Fibroblast of skin of right biceps (primary cell): Measurements from ENCODE around the gene MLST8.

ENCODE experiments used
- DNase-seq: peaks from one replicate; pipeline ENCODE4 v3.0.0-alpha.2; 2013

Gene MLST8

GRCh38 chr16:2210386-2211365 lies 5.4 kb downstream of the MLST8 start, which contains the start of gene BRICD5:
Gene BRICD5, minus strand, starts transcription at chr16:2210863. Its CDS starts 30 bp downstream, at chr16:2210833.
- DNase-seq, result no peak

GRCh38 chr16:2211923-2212347 lies 6.7 kb downstream of the MLST8 start:
- no peak for DNase-seq

- no peak for DNase-seq
Measured at GRCh38 chr16:2212362-2213324, 7.4 kb downstream of the MLST8 start.

GRCh38 chr16:2213817-2214718 lies 8.8 kb downstream of the MLST8 start:
- DNase-seq, result no peak

- DNase-seq, result no peak
Measured at GRCh38 chr16:2214719-2214968, 9.4 kb downstream of the MLST8 start, which contains the start of gene PGP. Gene PGP, minus strand, starts transcription at chr16:2214840. Its CDS starts 63 bp downstream, at chr16:2214777.

- DNase-seq, result no peak
Measured at GRCh38 chr16:2216330-2216729, 11.1 kb downstream of the MLST8 start.

GRCh38 chr16:2223221-2223941 lies 18.1 kb downstream of the MLST8 start, which contains the start of gene E4F1:
Gene E4F1, plus strand, starts transcription at chr16:2223591. Its CDS starts 23 bp downstream, at chr16:2223614.
- DNase-seq, result peak; percentile 100

- peak; percentile 39 for DNase-seq
Measured at GRCh38 chr16:2223942-2224486, 18.8 kb downstream of the MLST8 start.

GRCh38 chr16:2226245-2226793 lies 21.1 kb downstream of the MLST8 start:
- DNase-seq, result no peak

GRCh38 chr16:2226918-2227317 lies 21.7 kb downstream of the MLST8 start:
- DNase-seq, result no peak

GRCh38 chr16:2228161-2228824 lies 23.0 kb downstream of the MLST8 start:
- no peak for DNase-seq

- no peak for DNase-seq
Measured at GRCh38 chr16:2229091-2229490, 23.8 kb downstream of the MLST8 start.

GRCh38 chr16:2229632-2230250 lies 24.5 kb downstream of the MLST8 start:
- DNase-seq, result no peak

- DNase-seq, result no peak
Measured at GRCh38 chr16:2230376-2230775, 25.1 kb downstream of the MLST8 start.

- DNase-seq, result no peak
Measured at GRCh38 chr16:2231016-2231931, 26.0 kb downstream of the MLST8 start.

- DNase-seq, result no peak
Measured at GRCh38 chr16:2232094-2232990, 27.1 kb downstream of the MLST8 start.

GRCh38 chr16:2233046-2233775 lies 28.0 kb downstream of the MLST8 start:
- no peak for DNase-seq
